Testis (tissue), 3 donors: ENCODE measurements around the gene RAB11FIP3. TPM values are rescaled to one million over a fixed set of nuclear protein-coding genes. Genes with fewer than 3 reads are reported as not detected.
"Not testable (repeated sequence)": the region's sequence is repeated elsewhere in the genome, so short reads cannot be mapped to it uniquely, and the experiment has no call there.

ENCODE experiments used
- DNase-seq: peaks from one replicate; pipeline ENCODE4 v3.0.0-alpha.2; 2019
- H3K27ac ChIP-seq, 2 donors: fragments of 200-600 bp; sonication (generic); one replicate each; pipeline ENCODE4 v1.5.1; 2019
- H3K27me3 ChIP-seq: fragments of 200-600 bp; sonication (generic); one replicate; pipeline ENCODE4 v1.5.1; 2019
- H3K36me3 ChIP-seq: fragments of 200-600 bp; sonication (generic); one replicate; pipeline ENCODE4 v1.5.1; 2017; ENCODE audit warnings: low read depth; ENCODE audit errors: missing control alignments
- H3K4me1 ChIP-seq: fragments of 200-600 bp; sonication (generic); one replicate; pipeline ENCODE4 v1.5.1; 2019
- H3K4me3 ChIP-seq, 2 donors: fragments of 200-600 bp; sonication (generic); one replicate each; pipeline ENCODE4 v1.5.1; 2017 to 2019
- H3K9me3 ChIP-seq: fragments of 200-600 bp; sonication (generic); one replicate; pipeline ENCODE4 v1.5.1; 2017
- CTCF ChIP-seq, 3 experiments: fragments of 450-650 bp in 2 of 3; fragments of 200-600 bp in 1 of 3; sonication (generic) in 1 of 3; IDR thresholded peaks; one replicate each; pipeline ENCODE4 v1.5.1; 2016 to 2019; ENCODE audit warnings: antibody characterized with exemption in 3 of 3, mild to moderate bottlenecking in 2 of 3, moderate library complexity in 1 of 3
- POLR2A ChIP-seq: fragments of 450-650 bp; IDR thresholded peaks from one replicate; pipeline ENCODE4 v1.6.1; 2017; ENCODE audit warnings: antibody characterized with exemption, mild to moderate bottlenecking, moderate library complexity
- WGBS, 2 donors: methylation state at CpG; one replicate each; pipeline ENCODE4 v1.1.5; 2018; 5-methylcytosine and 5-hydroxymethylcytosine counted together
- intact Hi-C: fragments of 100-400 bp; cut with DNase I; formaldehyde crosslinking; loops from one replicate; pipeline ENCODE4 v1.15.1; 2023; ENCODE audit warnings: low total_unique reads
- polyA plus RNA-seq: library from polyadenylated mRNA; stranded (reverse); fragments of 350-450 nt; fragmentation: Illumina TruSeq; extraction: RNeasy Lipid Tissue Mini Kit (QIAGEN cat#74804); gene quantifications from one replicate; pipeline ENCODE4 v1.2.3, GENCODE V29; 2014; ENCODE audit warnings: low read depth, low replicate concordance; ENCODE audit not compliant: insufficient read depth
- total RNA-seq, 2 donors: library from RNA; depleted of rRNA; stranded (reverse); fragments of >200 nt; gene quantifications; one replicate each; pipeline ENCODE4 v1.2.3, GENCODE V29; 2016

The RAB11FIP3 gene
- total and polyA plus RNA-seq, 3 donors from 2014 or later, result 61.7 to 186 (median 166) TPM

GRCh38 chr16:468068-468821 lies 42.8 kb downstream of the RAB11FIP3 start:
- Histone ChIP-seq H3K9me3 (no peaks in the 10 kb centered on the region), H3K27me3 (no peaks in the 10 kb centered on the region), H3K36me3 (no peaks in the 10 kb centered on the region), H3K27ac (no peak overlapping the region), H3K4me3 (no peak overlapping the region), H3K4me1 (peaks cover 11% of the 10 kb centered on the region)
- TF ChIP-seq CTCF (IDR thresholded peaks at IDR 0.05) (no peak), POLR2A (no peak)
- peak; percentile 54 for DNase-seq
- intact Hi-C loops, result no loop called here
- WGBS, 2 donors, result 65 to 82% methylated on average over 18 to 19 of the region's 19 CpGs

- 91 to 99% methylated on average over 7 of the region's 7 CpGs for WGBS, 2 donors
These were observed 44.0 kb downstream of the RAB11FIP3 start for GRCh38 chr16:469459-469858.

GRCh38 chr16:470418-470817 lies 45.0 kb downstream of the RAB11FIP3 start:
- 81 to 89% methylated on average over 4 of the region's 4 CpGs for WGBS, 2 donors
- Histone ChIP-seq H3K36me3 (no peaks in the 10 kb centered on the region), H3K27ac (peak overlapping the region in 1 of 2 donors; percentile 6), H3K4me1 (peaks cover 11% of the 10 kb centered on the region), H3K27me3 (no peaks in the 10 kb centered on the region), H3K4me3 (no peak overlapping the region), H3K9me3 (no peaks in the 10 kb centered on the region)
- TF ChIP-seq CTCF (IDR thresholded peaks at IDR 0.05) (no peak), POLR2A (no peak)
- intact Hi-C loops, result no loop called here
- DNase-seq, result no peak

More at GRCh38 chr16:469459-469858, 44.0 kb downstream of the RAB11FIP3 start:
- H3K27me3 ChIP-seq, H3K36me3 ChIP-seq, H3K4me3 ChIP-seq, H3K27ac ChIP-seq, H3K9me3 ChIP-seq, DNase-seq, intact Hi-C loops: not testable (repeated sequence)
- H3K4me1 ChIP-seq, result peaks cover 11% of the 10 kb centered on the region

GRCh38 chr16:471353-472198 lies 46.1 kb downstream of the RAB11FIP3 start:
- 70 to 79% methylated on average over 29 to 32 of the region's 32 CpGs for WGBS, 2 donors
- intact Hi-C loops, result no loop called here
- H3K36me3 ChIP-seq, result no peaks in the 10 kb centered on the region
- no peak overlapping the region for H3K4me3 ChIP-seq
- H3K27ac ChIP-seq, result peak overlapping the region in 1 of 2 donors; percentile 11
- H3K4me1 ChIP-seq, result peaks cover 11% of the 10 kb centered on the region
- H3K27me3 ChIP-seq, result no peaks in the 10 kb centered on the region
- TF ChIP-seq CTCF (IDR thresholded peaks at IDR 0.05) (no peak), POLR2A (no peak)
- DNase-seq, result peak; percentile 85
- H3K9me3 ChIP-seq, result no peaks in the 10 kb centered on the region

GRCh38 chr16:472199-472504 lies 46.7 kb downstream of the RAB11FIP3 start:
- WGBS, 2 donors, result 79 to 80% methylated on average over 3 to 9 of the region's 9 CpGs
- H3K27ac ChIP-seq, result peak overlapping the region in 1 of 2 donors; percentile 11
- TF ChIP-seq CTCF (IDR thresholded peaks at IDR 0.05), result no peak
- no peak for TF ChIP-seq POLR2A
- no peak overlapping the region for H3K4me3 ChIP-seq
- no peak for DNase-seq
- no peaks in the 10 kb centered on the region for H3K9me3 ChIP-seq
- peaks cover 8% of the 10 kb centered on the region for H3K4me1 ChIP-seq
- H3K27me3 ChIP-seq, result no peaks in the 10 kb centered on the region
- intact Hi-C loops, result no loop called here
- H3K36me3 ChIP-seq, result no peaks in the 10 kb centered on the region
